HCT116 (cell line): Measurements from ENCODE around the gene FDXR. TPM values are rescaled to one million over a fixed set of nuclear protein-coding genes. Genes with fewer than 3 reads are reported as not detected.

Experiments
- ATAC-seq: fragments of 200-7000 bp; cut with Tn5 transposase; 2 replicates; pipeline ENCODE4 v1.9.1; 2020; ENCODE audit warnings: mild to moderate bottlenecking, moderate library complexity
- BruUV-seq: library from RNA; stranded (reverse); fragments of 400-500 nt; replicated peaks from 2 replicates; lab custom pipeline; 2021; lab: Mats Ljungman, UMichigan
- CTCF ChIA-PET: fragments of 300-600 bp; sonication (Branson Sonifier 250); formaldehyde crosslinking; loops from one replicate; lab custom pipeline; 2021; ENCODE audit warnings: antibody characterized with exemption; lab: Charles Lee
- POLR2A ChIA-PET: fragments of 300-600, 350-600 bp; sonication (Branson Sonifier 250); formaldehyde crosslinking; loops from one replicate; lab custom pipeline; 2021; ENCODE audit warnings: antibody characterized with exemption; lab: Charles Lee
- RAD21 ChIA-PET, 2 experiments: fragments of 300-600 bp; sonication (Branson Sonifier 250); formaldehyde crosslinking; loops; one replicate each; lab custom pipeline; 2023; ENCODE audit warnings: low total read pairs in 2 of 2; ENCODE audit not compliant: uncharacterized antibody in 2 of 2, unreplicated experiment in 2 of 2, low non-redundant PET in 1 of 2; lab: Charles Lee
- DNase-seq: peaks from one replicate; pipeline ENCODE4 v3.0.0-alpha.2; 2010; ENCODE audit warnings: low read depth, low spot score
- H2AFZ ChIP-seq: fragments of 200-600 bp; shearing (Covaris generic), sonication (generic); 2 replicates; pipeline ENCODE4 v1.6.1; 2017; ENCODE audit warnings: low read depth, mixed run types, mixed read lengths, antibody characterized with exemption, low read length; ENCODE audit not compliant: poor library complexity, severe bottlenecking
- H3K27ac ChIP-seq: 2 replicates; pipeline ENCODE4 v1.5.1; 2012; ENCODE audit warnings: low read depth, low read length
- H3K27me3 ChIP-seq: fragments of 200-600 bp; sonication (generic); 2 replicates; pipeline ENCODE4 v1.6.1; 2016; ENCODE audit warnings: mixed run types, low read length, mixed read lengths; ENCODE audit not compliant: insufficient read depth
- H3K36me3 ChIP-seq, 2 experiments: fragments of 200-500 bp in 1 of 2; fragments of 200-600 bp in 1 of 2; sonication (Bioruptor generic) in 1 of 2; sonication (generic) in 1 of 2; 2 replicates each; pipeline versions ENCODE4 v1.5.1 to v1.6.1; 2014 to 2016; ENCODE audit warnings: low read length in 2 of 2, inconsistent platforms in 1 of 2, mixed read lengths in 1 of 2, mixed run types in 1 of 2; ENCODE audit not compliant: insufficient read depth in 2 of 2, control insufficient read depth in 1 of 2
- H3K4me1 ChIP-seq, 2 experiments: fragments of 200-600 bp in 1 of 2; sonication (generic) in 1 of 2; 2 replicates each; pipeline versions ENCODE4 v1.5.1 to v1.6.1; 2012 to 2017; ENCODE audit warnings: low read length in 2 of 2, inconsistent platforms in 1 of 2, mild to moderate bottlenecking in 1 of 2, mixed read lengths in 1 of 2, mixed run types in 1 of 2, moderate library complexity in 1 of 2; ENCODE audit not compliant: insufficient read depth in 2 of 2, control insufficient read depth in 1 of 2
- H3K4me2 ChIP-seq: fragments of 200-600 bp; sonication (generic); 2 replicates; pipeline ENCODE4 v1.6.1; 2017; ENCODE audit warnings: mixed run types, low read length, mixed read lengths
- H3K4me3 ChIP-seq, 2 experiments: fragments of 200-600 bp in 1 of 2; sonication (generic) in 1 of 2; replicated peaks in 1 of 2; 2 replicates each; pipeline ENCODE4 v1.5.1; 2011 to 2016; ENCODE audit warnings: low read length in 2 of 2, control low read depth in 1 of 2, low read depth in 1 of 2, mild to moderate bottlenecking in 1 of 2, mixed read lengths in 1 of 2, mixed run types in 1 of 2
- H3K79me2 ChIP-seq: fragments of 200-600 bp; sonication (generic); 2 replicates; pipeline ENCODE4 v1.6.1; 2017; ENCODE audit warnings: mild to moderate bottlenecking, mixed run types, low read length, moderate library complexity, mixed read lengths; ENCODE audit not compliant: insufficient read depth
- H3K9ac ChIP-seq: fragments of 200-600 bp; sonication (generic); 2 replicates; pipeline ENCODE4 v1.6.1; 2016; ENCODE audit warnings: low read length, mixed read lengths
- H3K9me2 ChIP-seq: fragments of 200-600 bp; sonication (generic), shearing (Covaris generic); 2 replicates; pipeline ENCODE4 v1.6.1; 2017; ENCODE audit warnings: mixed run types, mild to moderate bottlenecking, moderate library complexity; ENCODE audit not compliant: insufficient read depth
- H3K9me3 ChIP-seq, 2 experiments: fragments of 200-500 bp in 1 of 2; fragments of 200-600 bp in 1 of 2; sonication (Bioruptor generic) in 1 of 2; sonication (generic) in 1 of 2; 2 replicates each; pipeline ENCODE4 v1.6.1; 2014 to 2017; ENCODE audit warnings: low read length in 2 of 2, mixed read lengths in 2 of 2, inconsistent platforms in 1 of 2, low read depth in 1 of 2, mild to moderate bottlenecking in 1 of 2, mixed run types in 1 of 2, moderate library complexity in 1 of 2; ENCODE audit not compliant: control insufficient read depth in 1 of 2, insufficient read depth in 1 of 2
- H4K20me1 ChIP-seq: fragments of 200-600 bp; sonication (generic), shearing (Covaris generic); 2 replicates; pipeline ENCODE4 v1.6.1; 2017; ENCODE audit warnings: mixed run types, mild to moderate bottlenecking, moderate library complexity; ENCODE audit not compliant: insufficient read depth
- ATF3 ChIP-seq: IDR thresholded peaks from 2 replicates; pipeline ENCODE4 v1.6.1; 2012
- CBX3 ChIP-seq: IDR thresholded peaks from 2 replicates; pipeline ENCODE4 v1.6.1; 2012; ENCODE audit warnings: low read depth
- CEBPB ChIP-seq: IDR thresholded peaks from 2 replicates; pipeline ENCODE4 v1.6.1; 2012; ENCODE audit warnings: low read depth
- ELF1 ChIP-seq: IDR thresholded peaks from 2 replicates; pipeline ENCODE4 v1.6.1; 2012; ENCODE audit warnings: low read depth, borderline replicate concordance
- EZH2phosphoT487 ChIP-seq: fragments of 200-600 bp; IDR thresholded peaks from 2 replicates; pipeline ENCODE4 v1.6.1; 2018; ENCODE audit warnings: antibody characterized with exemption, borderline replicate concordance
- FOSL1 ChIP-seq: IDR thresholded peaks from 2 replicates; pipeline ENCODE4 v1.6.1; 2012; ENCODE audit warnings: low read depth
- JUND ChIP-seq: IDR thresholded peaks from 2 replicates; pipeline ENCODE4 v1.6.1; 2012
- MAX ChIP-seq: IDR thresholded peaks from 2 replicates; pipeline ENCODE4 v1.6.1; 2012
- POLR2A ChIP-seq: IDR thresholded peaks from 2 replicates; pipeline ENCODE4 v1.7.0; 2011; ENCODE audit warnings: borderline replicate concordance; ENCODE audit not compliant: insufficient read depth, insufficient read length; ENCODE audit errors: extremely low read depth
- POLR2AphosphoS5 ChIP-seq: IDR thresholded peaks from 2 replicates; pipeline ENCODE4 v1.6.1; 2011; ENCODE audit warnings: mild to moderate bottlenecking, low read depth, low read length, moderate library complexity
- SIN3A ChIP-seq: IDR thresholded peaks from 2 replicates; pipeline ENCODE4 v1.6.1; 2012; ENCODE audit warnings: low read depth
- SP1 ChIP-seq: IDR thresholded peaks from 2 replicates; pipeline ENCODE4 v1.6.1; 2012; ENCODE audit warnings: low read depth
- SRF ChIP-seq: IDR thresholded peaks from 2 replicates; pipeline ENCODE4 v1.6.1; 2012; ENCODE audit warnings: low read depth
- YY1 ChIP-seq: IDR thresholded peaks from 2 replicates; pipeline ENCODE4 v1.6.1; 2011; ENCODE audit warnings: low read length, low read depth, moderate library complexity, mild to moderate bottlenecking; ENCODE audit not compliant: insufficient replicate concordance; ENCODE audit errors: extremely low read depth
- ZFX ChIP-seq: fragments of 450-650 bp; IDR thresholded peaks from 2 replicates; pipeline ENCODE4 v1.6.1; 2017
- ZNF274 ChIP-seq: fragments of 200-500 bp; sonication (Bioruptor generic); IDR thresholded peaks from 2 replicates; pipeline ENCODE4 v1.6.1; 2014; ENCODE audit warnings: mild to moderate bottlenecking, low read depth, low read length, inconsistent platforms
- intact Hi-C: fragments of 100-400 bp; cut with micrococcal nuclease; formaldehyde crosslinking; loops from 2 replicates; pipeline ENCODE4 v1.10.0; 2022
- total RNA-seq: library from RNA; stranded (reverse); gene quantifications from one replicate; pipeline ENCODE4 v1.2.1, GENCODE V29; 2021; ENCODE audit not compliant: unreplicated experiment

Gene FDXR
- total RNA-seq, 1 experiment from 2014 or later: 98.8 TPM

DNA sequence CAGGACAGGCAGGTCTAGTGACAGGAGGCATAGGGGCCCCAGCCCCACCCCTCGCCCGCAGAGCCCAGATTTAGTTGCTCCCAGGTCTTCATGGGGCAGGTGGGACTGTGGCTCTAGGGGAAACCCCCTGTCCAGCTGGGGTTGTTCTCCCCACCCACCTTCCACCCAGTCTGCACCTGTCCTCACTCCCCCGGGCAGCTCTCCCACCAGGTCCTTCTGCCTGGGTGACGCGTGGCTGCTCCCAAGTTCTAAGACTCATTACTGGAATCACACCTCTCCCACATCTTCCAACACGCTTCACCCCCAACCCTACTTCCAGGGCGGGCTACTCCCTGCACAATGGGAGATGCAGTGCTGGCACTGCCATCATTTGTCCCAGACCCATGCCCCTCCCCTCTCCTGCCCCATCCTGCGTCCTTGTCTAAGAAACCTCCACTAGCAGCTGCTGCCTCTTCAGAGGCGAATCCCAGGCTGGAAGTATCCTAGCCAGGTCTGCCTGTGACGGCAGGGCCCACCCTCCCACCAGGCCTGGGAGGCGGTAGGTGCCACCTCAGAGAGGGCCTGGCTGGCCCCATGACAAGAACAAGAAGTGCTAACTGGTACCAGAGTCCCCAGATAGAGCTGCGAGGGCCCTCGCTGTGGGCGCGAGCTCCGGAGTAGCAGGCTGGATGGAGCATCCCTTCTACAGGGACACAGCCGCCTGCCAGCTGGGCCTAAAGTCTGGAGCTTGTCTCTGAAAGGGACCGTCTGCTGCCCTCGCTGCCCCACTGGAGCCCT lies 35.9 kb downstream of the FDXR start:
- H3K9me2 ChIP-seq: no peaks in the 10 kb centered on the region
- intact Hi-C loops: no loop called here
- no peak overlapping the region for H2AFZ ChIP-seq
- ChIA-PET CTCF (no interaction called here), POLR2A (no interaction called here)
- no peak overlapping the region for H3K4me3 ChIP-seq
- no TSS peak for BruUV-seq
- DNase-seq (no peak), ATAC-seq (no peak)
- no peaks in the 10 kb centered on the region for H4K20me1 ChIP-seq
- no peaks in the 10 kb centered on the region for H3K79me2 ChIP-seq
- H3K4me1 ChIP-seq: peaks cover under 1 to 9% of the 10 kb centered on the region in 2 experiments
- H3K36me3 ChIP-seq: no peaks in the 10 kb centered on the region
- H3K9me3 ChIP-seq: no peaks in the 10 kb centered on the region
- TF ChIP-seq CEBPB (no peak), MAX (no peak), FOSL1 (no peak), SIN3A (no peak), POLR2AphosphoS5 (no peak), SRF (no peak), JUND (no peak), EZH2phosphoT487 (no peak), ELF1 (no peak), CBX3 (no peak), ATF3 (no peak), POLR2A (no peak), SP1 (no peak), ZFX (no peak), YY1 (no peak), ZNF274 (no peak)
- TF ChIP-seq, all 23 proteins: peak for 0
- no peak overlapping the region for H3K27ac ChIP-seq
- H3K9ac ChIP-seq: no peak overlapping the region
- no peaks in the 10 kb centered on the region for H3K27me3 ChIP-seq
- RAD21 ChIA-PET: no interaction called here
- no peak overlapping the region for H3K4me2 ChIP-seq
